Activated CD4-positive, alpha-beta T cell treated with anti-CD3 and anti-CD28 coated beads, Interleukin-2, amount 50 U/mL, for 1 hour (primary cell): Measurements from ENCODE around the gene USP9X.
"Not testable (repeated sequence)": the region's sequence is repeated elsewhere in the genome, so short reads cannot be mapped to it uniquely, and the experiment has no call there.

Experiments
- DNase-seq: peaks from one replicate; pipeline ENCODE4 v3.0.0-alpha.2; 2020

USP9X gene

DNA sequence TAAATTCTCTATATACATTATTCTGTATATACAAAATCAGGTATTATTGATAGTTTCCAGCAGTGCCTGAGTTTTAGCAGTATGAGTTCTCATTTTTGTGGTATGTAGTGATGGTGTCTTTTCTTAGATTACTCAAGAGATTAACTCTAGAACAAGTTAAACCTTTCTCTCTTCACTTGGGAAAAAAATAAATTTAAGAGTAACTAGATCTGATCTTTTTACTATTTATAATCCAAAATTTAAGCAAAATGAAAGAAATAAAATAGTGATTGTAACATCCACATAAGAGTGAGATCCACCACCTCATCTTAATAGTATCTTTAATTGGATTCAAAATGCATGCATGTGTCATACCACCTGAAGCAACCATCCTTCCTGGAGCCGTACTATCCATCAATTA lies 124.6 kb downstream of the USP9X start:
- DNase-seq: no peak

DNA sequence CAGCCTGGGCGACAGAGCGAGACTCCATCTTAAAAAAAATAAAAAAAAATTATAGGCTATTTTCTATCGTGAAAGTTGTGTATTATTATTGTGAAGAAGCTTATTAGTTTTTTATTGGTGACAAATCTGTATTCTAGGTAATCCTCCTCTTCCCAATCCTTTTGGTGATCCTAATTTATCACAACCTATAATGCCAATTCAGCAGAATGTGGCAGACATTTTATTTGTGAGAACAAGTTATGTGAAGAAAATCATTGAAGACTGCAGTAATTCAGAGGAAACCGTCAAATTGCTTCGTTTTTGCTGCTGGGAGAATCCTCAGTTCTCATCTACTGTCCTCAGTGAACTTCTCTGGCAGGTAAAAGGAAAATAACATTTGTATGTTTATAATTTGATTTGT lies 139.4 kb downstream of the USP9X start:
- DNase-seq: no peak

DNA sequence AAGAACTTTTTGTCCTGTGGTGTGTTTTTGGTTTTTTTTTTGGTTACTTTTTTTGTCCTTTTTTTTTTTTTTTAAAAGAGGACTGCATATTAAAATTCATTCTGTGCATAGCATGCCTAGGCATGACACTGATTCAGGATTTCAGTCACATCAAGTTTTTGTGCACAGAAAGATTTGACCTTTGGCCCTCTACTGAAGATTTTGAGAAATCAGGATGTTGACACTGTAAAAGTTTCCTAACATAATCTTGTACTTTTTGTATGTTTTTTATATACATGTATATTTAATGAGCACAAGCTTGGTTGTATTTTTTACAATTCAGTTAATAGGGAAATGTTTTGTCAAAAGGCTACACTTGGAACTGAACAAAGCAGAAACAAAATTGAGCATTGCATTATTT lies 148.7 kb downstream of the USP9X start:
- no peak for DNase-seq

DNA sequence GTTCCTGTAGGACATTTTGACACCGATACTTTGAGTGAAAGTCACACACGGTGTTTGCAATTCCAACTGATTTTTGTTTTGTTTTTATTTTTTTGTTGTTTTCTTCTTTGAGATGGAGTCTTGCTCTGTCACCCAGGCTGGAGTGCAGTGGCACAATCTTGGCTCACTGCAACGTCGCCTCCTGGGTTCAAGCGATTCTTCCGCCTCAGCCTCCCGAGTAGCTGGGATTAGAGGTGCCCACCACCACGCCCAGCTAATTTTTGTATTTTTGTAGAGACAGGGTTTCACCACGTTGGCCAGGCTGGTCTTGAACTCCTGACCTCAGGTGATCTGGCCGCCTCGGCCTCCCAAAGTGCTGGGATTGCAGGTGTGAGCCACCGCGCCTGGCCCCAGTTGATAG lies 149.2 kb downstream of the USP9X start:
- not testable (repeated sequence) for DNase-seq

DNA sequence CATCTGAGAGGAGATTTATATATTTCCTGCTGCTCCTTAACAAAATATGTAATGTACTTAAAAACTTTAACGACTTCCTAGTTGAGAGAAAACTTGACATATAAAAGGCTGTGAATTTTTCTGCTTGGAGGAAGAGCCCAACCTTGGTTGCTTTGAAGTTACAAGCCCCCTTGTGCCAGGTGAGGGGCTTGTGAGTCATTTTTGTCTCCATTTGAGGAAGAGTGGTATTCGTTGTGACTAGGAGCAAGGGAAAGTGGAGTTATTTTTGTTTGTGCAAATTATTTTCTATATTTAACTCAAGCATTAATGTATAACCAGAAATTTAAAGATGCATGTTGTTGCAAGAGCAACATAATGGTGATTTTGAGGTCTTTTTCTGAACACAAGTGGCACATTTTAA lies 149.7 kb downstream of the USP9X start:
- no peak for DNase-seq

DNA sequence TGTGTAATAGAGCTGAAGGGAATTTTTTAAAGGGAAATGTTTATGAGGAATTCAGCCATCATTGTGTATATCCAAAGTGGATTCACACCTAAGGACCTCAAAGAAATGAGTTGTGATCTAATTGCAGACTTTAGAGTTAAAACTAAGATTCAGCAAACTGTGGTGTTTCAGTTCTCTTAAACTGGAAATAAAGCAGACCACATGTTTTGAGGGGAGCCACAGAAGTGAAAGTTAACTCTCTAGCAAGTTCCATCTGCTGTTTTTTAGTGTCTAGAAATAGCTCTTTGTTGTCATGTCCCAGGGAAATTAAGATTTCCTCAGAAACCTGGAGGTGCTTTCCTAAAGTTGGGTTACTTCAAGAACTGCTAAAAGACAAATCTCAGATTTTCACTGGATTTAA lies 151.4 kb downstream of the USP9X start:
- DNase-seq: no peak

DNA sequence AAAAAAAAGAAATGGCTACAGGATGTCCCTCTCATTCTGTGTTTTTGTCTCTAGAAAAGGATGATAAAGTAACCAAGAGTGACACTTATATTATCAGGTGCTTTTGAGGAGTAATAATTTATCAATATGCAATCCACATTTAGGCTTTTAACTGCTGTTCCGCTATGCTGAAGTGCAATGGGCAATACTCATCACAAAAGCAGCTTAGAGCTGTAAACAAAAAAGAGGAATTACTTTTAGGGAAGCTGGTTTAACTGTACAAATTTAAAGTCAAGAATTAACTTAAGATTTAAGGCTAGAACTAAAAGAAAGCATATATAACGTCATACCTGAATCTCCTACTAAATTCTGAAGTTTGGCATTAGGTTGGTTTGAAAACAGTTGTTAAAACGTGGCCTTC lies 155.3 kb downstream of the USP9X start:
- no peak for DNase-seq

DNA sequence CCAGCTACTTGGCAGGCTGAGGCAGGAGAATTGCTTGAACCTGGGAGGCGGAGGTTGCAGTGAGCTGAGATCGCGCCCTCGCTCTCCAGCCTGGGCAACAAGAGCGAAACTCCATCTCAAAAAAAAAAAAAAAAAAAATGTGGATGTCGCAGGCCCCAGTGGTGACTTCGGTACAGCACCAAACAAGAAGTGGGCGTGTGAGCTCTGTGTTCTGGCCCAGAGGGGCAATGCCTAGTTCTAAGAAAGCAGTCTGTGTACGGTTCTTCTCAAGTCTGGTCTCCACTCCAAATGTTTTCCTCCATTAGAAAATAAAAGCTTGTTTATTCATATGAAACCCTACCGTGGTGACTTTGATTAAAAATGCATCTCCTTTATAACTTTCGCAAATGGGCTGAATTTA lies 156.7 kb downstream of the USP9X start:
- DNase-seq: no peak

DNA sequence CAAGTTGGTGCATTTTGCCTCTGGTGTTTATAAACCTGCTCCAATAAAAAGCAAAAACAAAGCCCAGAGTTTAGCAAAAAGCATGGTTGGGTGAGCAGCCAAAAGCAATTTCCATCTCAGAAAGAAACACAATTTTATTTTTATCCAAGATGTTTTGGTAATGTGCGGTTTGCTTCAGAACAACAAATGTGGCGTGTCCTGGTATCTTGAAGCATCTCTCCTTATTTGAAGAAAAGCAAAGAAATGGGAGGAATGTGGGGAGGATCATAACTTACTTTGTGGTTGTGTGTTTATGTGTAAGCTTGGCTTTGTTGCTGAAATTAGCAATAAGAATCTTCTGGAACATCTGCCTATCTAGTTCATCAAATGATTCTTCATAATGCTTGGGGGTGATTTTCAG lies 160.4 kb downstream of the USP9X start:
- no peak for DNase-seq

DNA sequence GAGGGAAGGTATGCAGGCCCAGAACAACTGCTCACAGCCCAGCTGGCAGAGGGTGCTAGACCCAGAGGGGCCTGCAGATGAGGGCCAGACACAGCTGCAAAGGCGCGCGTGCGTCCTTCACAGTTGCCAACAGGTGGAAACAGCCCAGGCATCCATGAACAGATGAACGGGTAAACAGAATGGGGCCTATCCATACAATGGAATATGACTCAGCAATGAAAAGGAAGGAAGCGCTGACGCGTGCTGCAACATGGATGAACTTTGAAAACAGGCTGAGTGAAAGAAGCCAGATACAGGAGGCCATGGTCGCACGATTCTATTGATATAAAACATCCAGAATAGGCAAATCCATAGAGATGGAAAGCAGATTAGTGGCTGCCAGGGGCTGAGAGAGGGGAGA lies 165.6 kb downstream of the USP9X start:
- DNase-seq: no peak

DNA sequence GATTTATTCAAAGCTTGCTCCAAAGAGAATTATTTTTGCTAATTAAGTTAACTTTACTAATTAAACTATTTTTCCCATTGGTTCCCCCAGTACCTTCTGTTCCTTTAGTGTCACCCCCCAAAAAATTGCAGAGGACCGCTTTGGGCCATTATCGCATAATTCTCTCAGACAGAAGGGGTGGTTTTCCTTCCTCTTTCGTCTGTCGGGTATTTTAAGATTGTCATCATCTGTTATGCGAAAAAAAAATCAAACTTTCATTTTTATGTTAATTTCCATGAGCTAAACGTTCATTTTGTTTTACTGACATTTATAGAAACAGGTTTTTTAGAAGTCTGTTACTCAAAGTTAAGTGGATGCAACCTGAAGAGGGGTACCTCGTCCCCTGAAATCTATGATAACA lies 172.6 kb downstream of the USP9X start:
- DNase-seq: no peak

DNA sequence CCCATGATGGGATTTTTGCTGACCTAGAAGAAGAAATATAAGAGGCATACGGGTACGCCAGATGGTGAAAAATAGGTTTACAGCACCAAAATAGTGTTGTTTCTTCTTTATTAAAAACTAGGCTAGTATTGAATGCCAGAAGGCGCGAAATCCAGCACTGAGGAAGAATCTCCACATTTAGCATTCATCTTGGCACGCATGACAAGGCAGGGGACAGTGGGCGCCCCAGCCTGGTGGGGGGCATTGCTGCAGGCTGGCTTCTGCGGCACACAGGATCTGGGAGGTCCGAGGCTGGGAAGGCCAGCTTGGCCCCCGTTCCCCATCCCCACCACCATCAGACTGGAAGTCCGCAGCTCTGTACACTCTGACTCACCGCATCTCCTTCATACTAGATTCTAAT lies 173.0 kb downstream of the USP9X start:
- DNase-seq: no peak

DNA sequence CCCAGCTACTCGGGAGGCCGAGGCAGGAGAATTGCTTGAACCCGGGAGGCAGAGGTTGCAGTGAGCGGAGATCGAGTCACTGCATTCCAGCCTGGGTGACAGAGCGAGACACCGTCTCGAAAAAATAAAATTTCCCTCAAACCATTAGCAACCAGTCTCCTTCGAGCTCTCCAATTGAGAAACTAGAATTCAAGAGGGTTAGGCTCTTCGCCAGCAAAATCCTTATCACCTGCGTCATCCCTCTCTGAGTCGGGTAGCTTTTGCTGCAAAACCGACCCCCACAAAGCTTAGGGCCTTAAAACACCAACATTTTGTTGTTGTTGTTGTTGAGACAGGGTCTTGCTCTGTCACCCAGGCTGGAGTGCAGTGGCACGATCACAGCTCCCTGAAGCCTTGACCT lies 173.6 kb downstream of the USP9X start:
- no peak for DNase-seq

DNA sequence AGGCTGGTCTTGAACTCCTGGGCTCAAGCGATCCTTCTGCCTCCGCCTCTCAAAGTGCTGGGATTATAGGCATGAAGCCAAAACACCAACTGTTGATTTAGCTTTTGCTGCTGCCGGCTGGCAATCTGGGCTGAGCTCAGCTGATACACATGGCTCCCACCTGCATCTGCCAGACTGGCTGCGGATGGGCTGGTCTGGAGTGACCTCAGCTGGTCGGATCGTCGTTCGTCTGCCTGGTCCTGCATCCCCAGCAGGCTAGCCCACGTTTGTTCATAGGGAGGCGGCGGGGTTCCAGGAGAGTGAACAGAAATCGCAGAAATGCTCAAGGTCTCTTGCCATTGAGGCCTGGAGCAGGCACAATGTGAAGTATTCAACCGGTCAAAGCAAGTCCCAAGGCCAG lies 174.3 kb downstream of the USP9X start:
- no peak for DNase-seq

DNA sequence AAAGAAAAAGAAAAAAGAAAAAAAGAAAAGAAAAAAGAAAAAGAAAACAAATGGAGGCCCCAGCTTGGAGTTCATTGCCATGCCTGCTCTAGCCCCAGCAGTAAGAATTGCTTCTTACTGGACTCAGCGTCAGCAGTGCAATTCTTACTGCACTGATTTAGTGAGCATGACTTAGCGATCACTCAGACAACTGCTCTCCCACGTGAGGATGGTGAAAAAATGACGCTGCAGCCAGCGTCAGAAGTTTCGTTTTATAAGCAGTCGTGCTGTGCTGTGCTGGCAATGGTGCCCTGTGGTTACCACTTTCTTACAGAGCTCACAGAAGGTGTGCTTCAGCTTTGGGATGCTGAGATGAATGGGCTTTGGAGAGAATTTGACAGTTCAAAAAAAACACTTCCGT lies 180.4 kb downstream of the USP9X start:
- peak; percentile 18 for DNase-seq

DNA sequence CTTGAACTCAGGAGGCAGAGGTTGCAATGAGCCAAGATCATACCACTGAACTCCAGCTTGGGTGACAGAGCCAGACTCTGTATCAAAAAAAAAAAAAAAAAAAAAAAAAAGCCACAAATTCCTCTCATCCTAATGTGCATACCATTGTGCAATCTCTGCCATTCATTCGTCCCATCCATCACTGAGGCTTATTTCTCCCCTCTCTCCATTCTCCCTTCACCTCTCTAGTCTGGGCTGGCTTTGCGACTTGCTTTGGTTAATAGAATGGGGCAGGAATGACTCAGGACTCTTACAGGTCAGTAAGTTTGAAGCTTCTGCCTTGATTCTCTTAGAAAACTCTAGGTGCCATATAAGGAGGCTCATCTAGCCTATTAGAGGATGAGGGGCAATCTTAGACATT lies 188.4 kb downstream of the USP9X start:
- DNase-seq: no peak

DNA sequence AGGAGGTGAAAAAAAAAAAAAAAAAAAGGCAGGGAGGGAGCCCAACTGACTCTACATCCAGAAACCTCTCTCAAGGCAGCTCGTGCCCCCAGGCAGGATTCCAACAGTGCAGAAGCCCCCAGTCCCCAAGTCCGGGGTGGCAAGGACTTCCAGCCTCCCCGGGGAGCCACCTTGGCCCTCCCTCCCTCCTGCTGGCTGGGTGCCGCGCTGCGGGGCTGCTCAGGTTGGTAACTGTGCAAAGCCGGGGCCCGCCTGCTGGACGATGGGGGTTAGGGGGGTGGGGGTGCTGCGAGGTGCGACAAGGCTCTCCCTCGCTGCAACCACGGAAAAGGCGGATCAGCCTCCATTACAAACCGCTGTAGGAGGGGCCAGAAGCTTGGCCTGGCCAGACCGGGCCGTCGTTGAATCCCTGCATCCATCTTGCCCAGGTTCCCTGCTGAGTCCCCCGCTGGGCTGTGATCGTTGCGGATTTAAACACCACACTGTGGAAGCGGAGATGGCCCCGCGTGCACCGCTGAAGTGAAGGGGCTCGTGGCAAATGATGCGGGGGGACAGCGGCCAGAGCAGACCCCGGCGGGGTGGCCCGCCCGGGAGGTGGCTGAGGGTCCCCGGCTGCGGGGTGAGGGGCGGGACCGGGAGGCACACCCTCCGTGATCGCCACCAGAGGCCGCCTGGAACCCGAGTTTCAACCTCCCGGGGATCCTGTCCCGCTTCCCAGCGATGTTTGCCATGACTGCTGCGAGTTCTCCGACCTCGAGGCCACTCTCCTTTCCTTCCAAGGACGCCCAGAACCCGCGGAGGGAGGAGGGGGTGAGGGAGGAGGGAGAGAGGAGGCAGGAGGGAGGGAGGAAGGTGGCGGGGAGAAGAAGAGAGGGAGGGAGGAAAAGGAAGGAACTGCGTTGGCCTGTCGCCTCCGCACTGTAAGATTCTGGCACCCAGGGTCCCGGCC lies 190.7 kb downstream of the USP9X start:
- peak; percentile 36 for DNase-seq

DNA sequence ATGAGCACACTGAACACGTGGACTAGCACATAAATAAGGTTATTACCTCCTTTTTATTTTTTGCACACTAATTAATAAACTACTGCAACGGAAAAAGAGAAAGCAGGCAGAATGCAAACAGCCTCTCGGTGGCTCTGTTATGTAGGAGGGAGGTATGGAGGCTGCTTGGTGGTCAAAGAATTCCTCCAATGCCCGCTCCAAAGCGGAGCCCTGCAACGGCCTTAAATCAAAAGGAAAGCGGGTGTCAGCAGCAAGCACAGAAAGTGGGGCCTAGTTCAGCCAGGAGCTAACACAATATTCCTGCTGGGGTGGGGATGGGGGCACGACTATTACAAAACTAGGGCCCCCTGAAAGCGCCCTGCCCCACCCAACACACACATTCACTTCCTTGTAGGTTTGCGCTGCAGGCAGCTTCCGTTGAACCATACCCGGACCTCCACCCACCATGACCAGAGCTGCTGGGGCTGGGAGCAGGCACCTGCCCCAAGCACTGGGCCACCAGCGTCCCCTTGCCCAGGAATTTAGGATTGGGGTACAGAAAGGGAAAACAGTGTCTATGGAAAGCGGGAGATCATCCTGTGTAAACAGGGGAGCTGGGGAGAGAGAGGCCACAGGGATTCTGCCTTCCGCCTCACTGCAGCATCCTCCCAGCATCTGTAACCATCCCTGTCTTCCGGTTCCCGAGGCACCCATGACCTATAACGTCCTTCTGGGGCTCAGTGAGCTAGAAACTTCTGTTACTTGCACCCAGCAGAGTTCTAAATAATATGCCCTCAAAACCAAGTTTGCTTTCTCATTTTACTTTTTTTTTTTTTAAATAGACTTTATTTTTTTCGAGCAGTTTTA lies 191.6 kb downstream of the USP9X start:
- DNase-seq: no peak

DNA sequence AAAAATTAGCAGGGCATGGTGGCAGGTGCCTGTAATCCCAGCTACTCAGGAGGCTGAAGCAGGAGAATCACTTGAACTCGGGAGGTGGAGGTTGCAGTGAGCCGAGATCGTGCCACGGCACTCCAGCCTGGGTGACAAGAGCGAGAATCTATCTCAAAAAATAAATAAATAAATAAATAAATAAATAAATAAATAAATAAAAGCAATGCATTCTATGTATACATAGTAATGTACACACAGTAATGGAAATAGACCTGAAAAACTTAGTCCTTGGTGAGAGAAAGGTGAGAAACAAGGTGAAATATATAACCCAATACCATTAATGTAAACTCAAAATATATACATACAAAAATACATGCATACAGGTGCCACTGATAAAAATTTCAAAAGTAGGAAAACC lies 197.1 kb downstream of the USP9X start:
- not testable (repeated sequence) for DNase-seq

DNA sequence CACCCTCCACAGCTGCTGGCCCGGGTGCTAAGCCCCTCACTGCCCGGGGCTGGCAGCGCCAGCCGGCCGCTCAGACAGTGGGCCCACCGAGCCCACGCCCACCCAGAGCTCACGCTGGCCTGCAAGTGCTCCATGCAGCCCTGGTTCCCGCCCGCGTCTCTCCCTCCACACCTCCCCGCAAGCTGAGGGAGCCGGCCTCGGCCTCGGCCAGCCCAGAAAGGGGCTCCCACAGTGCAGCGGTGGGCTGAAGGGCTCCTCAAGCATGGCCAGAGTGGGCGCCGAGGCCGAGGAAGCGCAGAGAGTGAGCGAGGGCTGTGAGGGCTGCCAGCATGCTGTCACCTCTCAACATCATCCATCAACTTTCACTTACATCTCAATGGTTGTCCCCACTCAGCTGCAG lies 200.7 kb downstream of the USP9X start:
- DNase-seq: not testable (repeated sequence)
